Measurements from ENCODE around the gene ARHGEF28.

Gene ARHGEF28

GRCh38 chr5:73853091-73853490 lies 227.1 kb downstream of the ARHGEF28 start:
- DNase-seq (ENCODE audit: low read depth in 2 of 2): no peak

- no peak for DNase-seq (ENCODE audit: low read depth in 2 of 2)
These were observed 231.0 kb downstream of the ARHGEF28 start for GRCh38 chr5:73856997-73857396.

- no peak for DNase-seq (ENCODE audit: low read depth in 2 of 2)
These were observed 231.4 kb downstream of the ARHGEF28 start for GRCh38 chr5:73857446-73857845.

GRCh38 chr5:73858054-73858453 lies 232.1 kb downstream of the ARHGEF28 start:
- no peak for DNase-seq (ENCODE audit: low read depth in 2 of 2)

GRCh38 chr5:73858776-73859175 lies 232.8 kb downstream of the ARHGEF28 start:
- DNase-seq (ENCODE audit: low read depth in 2 of 2): no peak

- no peak for DNase-seq (ENCODE audit: low read depth in 2 of 2)
These were observed 233.7 kb downstream of the ARHGEF28 start for GRCh38 chr5:73859696-73860095.

- DNase-seq (ENCODE audit: low read depth in 2 of 2): no peak
These were observed 235.5 kb downstream of the ARHGEF28 start for GRCh38 chr5:73861313-73861988.

- DNase-seq (ENCODE audit: low read depth in 2 of 2): no peak
These were observed 236.8 kb downstream of the ARHGEF28 start for GRCh38 chr5:73862796-73863195.

GRCh38 chr5:73863876-73864275 lies 237.9 kb downstream of the ARHGEF28 start:
- DNase-seq (ENCODE audit: low read depth in 2 of 2): no peak

- DNase-seq (ENCODE audit: low read depth in 2 of 2): no peak
These were observed 239.3 kb downstream of the ARHGEF28 start for GRCh38 chr5:73865315-73865714.

GRCh38 chr5:73867345-73868335 lies 241.6 kb downstream of the ARHGEF28 start:
- no peak for DNase-seq (ENCODE audit: low read depth in 2 of 2)

- no peak for DNase-seq (ENCODE audit: low read depth in 2 of 2)
These were observed 257.6 kb downstream of the ARHGEF28 start for GRCh38 chr5:73883646-73884045.

GRCh38 chr5:73887688-73888087 lies 261.7 kb downstream of the ARHGEF28 start:
- DNase-seq (ENCODE audit: low read depth in 2 of 2): no peak

- no peak for DNase-seq (ENCODE audit: low read depth in 2 of 2)
These were observed 264.6 kb downstream of the ARHGEF28 start for GRCh38 chr5:73890569-73890968.

- no peak for DNase-seq (ENCODE audit: low read depth in 2 of 2)
These were observed 266.2 kb downstream of the ARHGEF28 start for GRCh38 chr5:73892218-73892617.

GRCh38 chr5:73892806-73893205 lies 266.8 kb downstream of the ARHGEF28 start:
- no peak for DNase-seq (ENCODE audit: low read depth in 2 of 2)

- no peak for DNase-seq (ENCODE audit: low read depth in 2 of 2)
These were observed 267.8 kb downstream of the ARHGEF28 start for GRCh38 chr5:73893813-73894212.

- DNase-seq (ENCODE audit: low read depth in 2 of 2): no peak
These were observed 268.9 kb downstream of the ARHGEF28 start for GRCh38 chr5:73894860-73895259.

- no peak for DNase-seq (ENCODE audit: low read depth in 2 of 2)
These were observed 269.5 kb downstream of the ARHGEF28 start for GRCh38 chr5:73895471-73895870.

GRCh38 chr5:73896097-73896496 lies 270.1 kb downstream of the ARHGEF28 start:
- no peak for DNase-seq (ENCODE audit: low read depth in 2 of 2)

- DNase-seq (ENCODE audit: low read depth in 2 of 2): no peak
These were observed 270.7 kb downstream of the ARHGEF28 start for GRCh38 chr5:73896668-73897067.

GRCh38 chr5:73897893-73898292 lies 271.9 kb downstream of the ARHGEF28 start:
- DNase-seq (ENCODE audit: low read depth in 2 of 2): no peak

- DNase-seq (ENCODE audit: low read depth in 2 of 2): no peak
These were observed 273.1 kb downstream of the ARHGEF28 start for GRCh38 chr5:73899055-73899454.
